GM18526 (cell line): Measurements from ENCODE around the gene GUCA2A.

Experiments
- POLR2A ChIP-seq: IDR thresholded peaks from 3 replicates; pipeline ENCODE4 v1.6.1; 2011; ENCODE audit not compliant: insufficient read length; ENCODE audit errors: extremely low read depth

Gene GUCA2A

DNA sequence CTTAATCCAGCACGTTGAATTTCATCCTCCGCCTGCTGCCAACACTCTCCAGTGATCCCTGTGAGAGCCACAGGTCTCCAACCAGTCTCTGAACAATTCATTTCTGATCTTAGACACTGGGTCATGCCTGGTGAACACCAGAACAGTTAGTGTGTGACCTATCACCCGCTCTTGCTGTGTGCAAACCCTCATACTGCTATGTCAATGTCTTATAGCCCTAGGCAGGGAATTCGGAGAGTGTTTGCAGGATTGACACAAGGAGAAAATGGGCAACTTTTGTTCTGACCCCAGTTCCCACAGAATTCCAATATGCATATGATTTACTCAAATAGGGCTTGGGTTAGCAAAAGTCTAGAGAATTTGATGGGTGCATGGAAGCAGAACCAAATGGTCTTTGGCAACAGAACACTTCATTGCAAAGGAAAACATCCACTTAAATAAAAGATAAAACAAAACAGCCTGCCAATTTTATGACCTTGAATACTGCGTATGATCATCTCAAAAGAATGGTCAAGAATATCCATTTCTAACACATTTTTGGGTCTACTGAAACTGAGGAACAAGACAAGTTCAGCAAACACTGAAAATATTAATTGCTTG, 34.4 kb downstream of the GUCA2A start:
- no peak for TF ChIP-seq POLR2A

GRCh38 chr1:42128964-42129363, 35.6 kb downstream of the GUCA2A start:
- no peak for TF ChIP-seq POLR2A

DNA sequence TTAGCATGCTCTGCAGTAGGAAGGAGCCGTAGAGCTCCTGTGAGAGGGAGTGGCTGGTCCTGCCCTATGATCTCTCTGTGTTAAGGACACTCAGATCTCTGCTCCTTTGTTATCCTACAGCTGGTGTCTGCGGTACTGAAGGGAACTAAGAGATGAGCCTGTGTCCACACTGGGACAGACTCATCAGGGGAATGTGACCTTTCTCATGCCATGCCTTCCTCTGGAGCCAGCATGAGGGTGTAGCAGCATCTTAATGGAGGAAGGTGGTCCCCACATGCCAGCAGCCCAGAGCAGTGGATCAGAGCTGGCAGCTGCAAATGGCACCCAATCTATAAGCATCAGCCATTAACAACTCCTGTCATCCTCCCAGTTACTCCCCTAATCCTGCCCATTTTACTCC, 36.0 kb downstream of the GUCA2A start:
- no peak for TF ChIP-seq POLR2A

DNA sequence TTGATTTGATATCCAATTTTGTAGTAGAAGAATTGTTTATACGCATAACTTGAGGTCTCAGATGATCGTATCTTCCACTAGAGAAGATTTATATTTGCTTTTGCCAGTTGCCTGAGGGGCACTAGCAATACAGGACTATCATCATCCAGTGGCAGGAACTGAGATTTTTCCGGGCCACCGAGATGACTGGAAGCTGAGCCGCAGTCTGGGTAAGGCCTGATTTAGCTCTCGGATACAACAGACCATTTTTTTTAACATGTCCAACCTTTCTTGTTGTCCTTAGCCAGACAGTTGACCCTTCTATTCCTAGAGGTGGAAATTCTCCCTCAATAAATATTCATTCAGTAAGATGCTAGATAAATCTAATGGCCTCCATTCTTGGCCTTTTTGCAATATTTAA, 36.8 kb downstream of the GUCA2A start:
- no peak for TF ChIP-seq POLR2A

DNA sequence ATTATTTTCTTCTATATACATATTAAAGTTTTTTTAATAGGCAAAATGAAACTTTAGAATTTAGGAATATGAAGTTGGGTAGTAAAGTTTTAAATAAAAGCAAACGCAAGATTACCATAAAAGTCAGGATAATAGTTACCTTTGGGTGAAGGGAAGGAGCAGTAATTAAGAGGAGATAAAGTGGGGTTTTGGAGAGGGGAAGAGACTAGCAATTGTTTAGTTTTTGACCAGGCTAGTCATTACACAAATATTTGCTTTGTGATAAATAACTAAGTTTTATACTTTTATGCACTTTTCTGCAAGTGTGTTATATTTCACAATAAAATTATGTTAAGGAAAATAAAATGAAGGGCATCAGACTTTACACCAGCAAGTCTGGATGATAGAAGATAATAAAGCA, 39.0 kb downstream of the GUCA2A start:
- TF ChIP-seq POLR2A: no peak

DNA sequence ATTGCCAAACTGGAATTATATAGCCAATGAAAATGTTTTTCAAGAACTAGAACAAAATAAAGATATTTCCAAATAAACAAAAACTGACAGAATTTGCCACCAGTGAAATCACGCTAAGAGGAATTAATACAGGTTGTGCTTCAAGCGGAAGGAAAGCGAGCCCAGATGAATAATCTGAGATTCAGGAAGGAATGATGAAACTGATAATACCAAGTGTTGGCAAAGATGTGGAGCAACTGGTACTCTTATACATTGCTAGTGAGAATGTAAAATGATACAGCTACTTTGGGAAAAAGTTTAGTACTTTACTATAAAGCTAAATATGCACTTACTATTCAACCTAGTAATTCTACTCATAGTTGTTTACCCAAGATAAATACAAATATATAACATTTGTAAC, 42.1 kb downstream of the GUCA2A start:
- no peak for TF ChIP-seq POLR2A

- no peak for TF ChIP-seq POLR2A
Observed at GRCh38 chr1:42118125-42118524, 46.4 kb downstream of the GUCA2A start.

DNA sequence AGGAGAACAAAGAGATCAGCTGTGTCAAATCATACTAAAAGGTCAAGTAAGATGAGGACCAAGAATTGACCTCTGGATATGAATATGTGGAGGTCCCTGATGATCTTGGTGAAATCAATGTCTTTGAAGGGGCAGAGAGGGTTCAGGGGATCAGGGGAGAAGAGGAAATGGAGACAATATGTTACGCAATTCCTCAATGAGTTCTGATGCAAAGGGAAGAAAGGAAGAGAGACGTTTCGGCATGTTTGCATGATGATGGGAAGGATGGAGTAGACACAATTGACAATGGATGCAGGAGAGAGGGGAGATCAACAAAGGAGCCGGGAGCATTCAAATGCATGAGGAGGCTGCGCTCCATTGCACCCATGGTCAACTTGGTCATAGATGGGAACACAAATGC, 47.3 kb downstream of the GUCA2A start:
- TF ChIP-seq POLR2A: no peak

DNA sequence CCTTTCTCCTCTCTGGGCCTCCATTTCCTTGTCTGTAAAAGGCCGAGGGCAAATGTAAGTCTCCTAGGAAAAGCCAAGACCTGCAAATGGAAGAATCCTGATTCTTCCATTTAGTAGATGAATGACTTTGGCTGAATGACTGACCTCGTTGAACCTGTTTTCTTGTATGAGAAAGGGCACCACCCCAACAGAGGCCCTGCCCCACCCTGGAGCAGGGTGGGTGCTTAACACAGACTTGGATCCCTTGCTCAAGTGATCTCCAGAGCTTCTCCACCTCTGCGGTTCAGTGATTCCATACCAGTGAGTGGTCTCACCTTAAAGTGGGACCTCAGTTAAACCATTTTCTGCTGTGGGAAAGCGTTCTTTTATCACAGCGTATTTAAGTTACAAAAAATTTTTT, 50.3 kb downstream of the GUCA2A start:
- no peak for TF ChIP-seq POLR2A
